ENCODE results near the gene TTLL11. TPM values are rescaled to one million over a fixed set of nuclear protein-coding genes. Genes with fewer than 3 reads are reported as not detected.

TTLL11 gene
- total RNA-seq, 4 donors from 2014 or later, result 3.2 to 11.8 (median 9.0) TPM

DNA sequence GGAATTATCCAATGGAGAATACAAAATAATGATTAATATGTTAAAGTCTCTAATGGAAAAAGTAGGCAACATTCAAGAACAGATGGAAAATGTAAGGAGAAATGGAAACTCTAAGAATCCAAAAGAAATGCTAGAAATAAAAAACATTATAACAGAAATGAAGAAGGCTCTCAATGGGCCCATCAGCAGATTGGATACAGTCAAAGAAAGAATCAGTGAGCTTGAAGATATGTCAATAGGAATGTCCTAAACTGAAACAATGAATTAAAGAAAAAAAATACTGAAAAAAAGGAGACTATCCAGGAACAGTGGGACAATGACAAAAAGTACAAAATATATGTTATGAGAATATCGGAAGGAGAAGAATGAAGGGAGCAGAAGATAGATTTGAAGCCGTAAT, 248.5 kb downstream of the TTLL11 start:
- H3K27me3 ChIP-seq, result no peaks in the 10 kb centered on the region
- WGBS, 2 donors, result 50% methylated on average over 2 of the region's 2 CpGs
- H3K36me3 ChIP-seq, result no peaks in the 10 kb centered on the region
- TF ChIP-seq, protein P1, sequence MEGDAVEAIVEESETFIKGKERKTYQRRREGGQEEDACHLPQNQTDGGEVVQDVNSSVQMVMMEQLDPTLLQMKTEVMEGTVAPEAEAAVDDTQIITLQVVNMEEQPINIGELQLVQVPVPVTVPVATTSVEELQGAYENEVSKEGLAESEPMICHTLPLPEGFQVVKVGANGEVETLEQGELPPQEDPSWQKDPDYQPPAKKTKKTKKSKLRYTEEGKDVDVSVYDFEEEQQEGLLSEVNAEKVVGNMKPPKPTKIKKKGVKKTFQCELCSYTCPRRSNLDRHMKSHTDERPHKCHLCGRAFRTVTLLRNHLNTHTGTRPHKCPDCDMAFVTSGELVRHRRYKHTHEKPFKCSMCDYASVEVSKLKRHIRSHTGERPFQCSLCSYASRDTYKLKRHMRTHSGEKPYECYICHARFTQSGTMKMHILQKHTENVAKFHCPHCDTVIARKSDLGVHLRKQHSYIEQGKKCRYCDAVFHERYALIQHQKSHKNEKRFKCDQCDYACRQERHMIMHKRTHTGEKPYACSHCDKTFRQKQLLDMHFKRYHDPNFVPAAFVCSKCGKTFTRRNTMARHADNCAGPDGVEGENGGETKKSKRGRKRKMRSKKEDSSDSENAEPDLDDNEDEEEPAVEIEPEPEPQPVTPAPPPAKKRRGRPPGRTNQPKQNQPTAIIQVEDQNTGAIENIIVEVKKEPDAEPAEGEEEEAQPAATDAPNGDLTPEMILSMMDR (IDR thresholded peaks at IDR 0.05), result no peak
- H3K27ac ChIP-seq, result no peak overlapping the region
- no peaks in the 10 kb centered on the region for H3K4me1 ChIP-seq
- no peak overlapping the region for H3K4me3 ChIP-seq
- DNase-seq, result no peak
- H3K9me3 ChIP-seq, result no peaks in the 10 kb centered on the region
- intact Hi-C loops (cut with DNase I), result no loop called here

DNA sequence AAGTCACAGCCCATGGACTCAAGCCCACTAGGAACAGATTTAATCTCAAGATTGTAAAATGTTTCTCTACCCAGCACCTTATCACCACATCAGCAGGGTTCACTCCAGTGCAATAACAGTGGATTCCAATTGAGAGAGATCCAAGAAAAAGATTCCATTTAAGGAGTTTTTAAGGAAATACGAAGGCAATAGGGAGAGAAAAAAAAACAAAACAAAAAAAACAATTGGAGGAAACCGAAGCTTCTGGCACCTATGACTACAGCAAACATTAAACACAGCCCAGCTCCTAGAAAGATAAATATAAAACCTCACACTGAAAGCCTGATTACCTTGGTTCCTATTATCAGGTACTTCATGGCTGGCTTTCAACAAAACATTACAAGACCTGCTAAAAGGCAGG, 249.0 kb downstream of the TTLL11 start:
- WGBS, 2 donors, result 50 to 51% methylated on average over 2 of the region's 2 CpGs
- Histone ChIP-seq H3K4me3 (no peak overlapping the region), H3K4me1 (no peaks in the 10 kb centered on the region), H3K36me3 (no peaks in the 10 kb centered on the region), H3K27ac (no peak overlapping the region), H3K9me3 (no peaks in the 10 kb centered on the region), H3K27me3 (no peaks in the 10 kb centered on the region)
- TF ChIP-seq, protein P1 (IDR thresholded peaks at IDR 0.05), result no peak
- no peak for TF ChIP-seq POLR2A (IDR thresholded peaks at IDR 0.05)
- intact Hi-C loops (cut with DNase I), result no loop called here
- no peak for DNase-seq

DNA sequence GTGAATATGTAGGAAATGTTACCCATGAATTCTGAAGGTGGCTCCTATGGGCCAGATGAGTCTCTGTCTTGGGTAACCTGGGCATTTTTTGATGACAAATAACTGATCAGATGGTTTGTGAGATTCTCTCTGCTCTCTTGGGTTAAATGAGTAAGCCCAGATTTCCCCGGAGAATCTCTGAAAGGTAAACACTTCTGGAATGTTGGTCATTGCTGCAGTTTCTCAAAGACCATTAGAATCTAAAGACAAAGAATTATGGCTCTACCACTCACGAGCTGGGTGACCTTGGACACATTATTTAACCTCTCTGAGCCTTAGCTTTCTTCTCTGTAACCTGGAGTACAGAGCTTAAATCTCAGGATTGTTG, 250.5 kb downstream of the TTLL11 start:
- intact Hi-C loops (cut with DNase I), result no loop called here
- DNase-seq, result no peak
- no peak for TF ChIP-seq POLR2A (IDR thresholded peaks at IDR 0.05)
- TF ChIP-seq, protein P1 (IDR thresholded peaks at IDR 0.05), result no peak

DNA sequence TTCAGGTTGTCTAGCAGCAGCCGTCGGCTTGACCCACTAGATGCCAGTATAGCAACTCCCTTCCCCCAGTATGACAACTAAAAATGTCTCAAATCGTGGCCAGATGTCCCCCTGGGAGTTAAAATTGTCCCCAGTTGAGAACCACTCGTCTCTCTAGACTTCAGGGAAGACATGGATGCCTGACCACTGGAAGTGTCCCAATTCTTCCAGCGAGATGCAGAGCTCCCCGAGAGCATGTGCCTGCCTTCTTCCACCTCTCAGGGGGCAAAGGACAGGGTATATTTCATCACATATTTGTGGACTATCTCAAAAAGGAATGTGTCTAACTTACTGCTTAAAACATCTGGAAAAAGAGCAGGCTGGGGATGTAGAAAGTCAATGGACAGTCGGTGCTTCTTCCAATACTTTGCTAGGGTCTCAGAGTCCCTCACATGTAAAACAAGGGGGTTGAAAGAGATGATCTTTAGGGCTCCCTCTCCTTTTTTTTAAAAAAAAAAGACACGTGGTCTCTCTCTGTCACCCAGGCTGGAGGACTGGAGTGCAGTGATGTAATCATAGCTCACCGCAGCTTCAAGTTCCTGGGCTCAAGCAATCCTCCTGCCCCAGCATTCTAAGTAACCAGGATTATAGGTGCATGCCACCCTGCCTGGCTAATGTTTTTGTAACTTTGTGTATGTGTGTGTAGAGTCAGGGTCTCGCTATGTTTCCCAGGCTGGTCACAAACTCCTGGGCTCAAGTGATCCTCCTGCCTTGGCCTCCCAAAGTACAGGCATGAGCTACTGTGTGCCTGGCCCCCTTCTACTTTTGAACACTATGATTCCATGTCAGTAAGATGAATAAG, 251.1 kb downstream of the TTLL11 start:
- DNase-seq, result no peak
- Histone ChIP-seq H3K27me3 (no peaks in the 10 kb centered on the region), H3K4me1 (no peaks in the 10 kb centered on the region), H3K27ac (no peak overlapping the region), H3K36me3 (no peaks in the 10 kb centered on the region), H3K4me3 (no peak overlapping the region), H3K9me3 (no peaks in the 10 kb centered on the region)
- no peak for TF ChIP-seq POLR2A (IDR thresholded peaks at IDR 0.05)
- TF ChIP-seq, protein P1 (IDR thresholded peaks at IDR 0.05), result no peak
- intact Hi-C loops (cut with DNase I), result no loop called here
- 73 to 79% methylated on average over 5 to 8 of the region's 10 CpGs for WGBS, 2 donors

More for the DNA sequence above, 250.5 kb downstream of the TTLL11 start:
- WGBS, 2 donors, result 62 to 68% methylated on average over 2 of the region's 2 CpGs
- H3K4me3 ChIP-seq, result no peak overlapping the region
- no peaks in the 10 kb centered on the region for H3K9me3 ChIP-seq
- H3K4me1 ChIP-seq, result no peaks in the 10 kb centered on the region
- H3K27ac ChIP-seq, result no peak overlapping the region
- no peaks in the 10 kb centered on the region for H3K27me3 ChIP-seq
- no peaks in the 10 kb centered on the region for H3K36me3 ChIP-seq

DNA sequence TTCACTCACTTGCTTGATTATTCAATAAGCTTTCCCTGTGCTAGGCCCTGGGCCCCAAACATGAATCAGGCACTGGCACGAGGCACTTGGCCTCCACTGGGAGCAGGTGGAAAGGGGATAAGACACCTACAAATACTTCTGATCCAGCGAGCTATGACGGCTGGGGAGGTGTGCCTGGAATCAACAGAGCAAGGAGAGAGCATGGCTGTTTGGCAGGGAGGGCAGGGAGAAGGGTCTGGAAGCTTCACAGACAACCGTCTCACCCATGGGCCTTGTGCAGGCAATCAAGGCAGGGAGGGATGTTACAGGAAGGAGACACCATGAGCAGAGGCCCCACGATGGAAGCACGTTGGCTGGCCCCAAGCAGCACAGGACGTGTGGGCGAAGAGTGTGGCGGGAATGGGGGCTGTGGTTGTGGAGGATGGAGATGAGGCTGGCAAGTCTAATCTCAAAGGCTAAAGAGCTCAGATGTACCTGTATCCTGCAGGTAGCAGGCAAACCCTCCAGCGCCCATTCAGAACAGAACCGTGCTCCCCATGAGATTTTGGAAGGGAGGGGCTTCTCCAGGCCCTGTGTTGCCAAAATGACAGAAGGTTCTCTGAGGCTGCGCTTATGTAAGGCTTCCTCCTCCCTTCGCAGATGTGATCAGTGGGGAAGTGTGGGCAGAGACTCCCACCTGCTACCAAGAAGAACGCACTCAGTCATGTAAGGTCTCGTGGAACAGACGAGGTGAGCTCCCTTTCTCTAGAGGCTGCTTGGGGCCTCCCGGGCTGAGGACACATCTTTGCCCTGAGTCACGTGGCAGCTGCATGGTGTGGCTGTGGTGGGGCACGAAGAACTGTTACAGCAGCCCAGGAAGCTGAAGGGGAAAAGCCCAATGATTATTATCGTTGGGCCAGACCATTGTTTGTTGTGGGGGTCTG, 252.0 kb downstream of the TTLL11 start:
- H3K27me3 ChIP-seq, result no peaks in the 10 kb centered on the region
- H3K27ac ChIP-seq, result no peak overlapping the region
- TF ChIP-seq, protein P1 (IDR thresholded peaks at IDR 0.05), result no peak
- no peak for TF ChIP-seq POLR2A (IDR thresholded peaks at IDR 0.05)
- no peaks in the 10 kb centered on the region for H3K4me1 ChIP-seq
- H3K9me3 ChIP-seq, result no peaks in the 10 kb centered on the region
- DNase-seq, result no peak
- whole genome bisulfite sequencing, 2 donors, result 85 to 86% methylated on average over 17 of the region's 20 CpGs
- H3K4me3 ChIP-seq, result no peak overlapping the region
- no peaks in the 10 kb centered on the region for H3K36me3 ChIP-seq
- intact Hi-C loops (cut with DNase I), result no loop called here
